Hepatocyte (in vitro differentiated cells): Measurements from ENCODE around the gene MAP1A. TPM values are rescaled to one million over a fixed set of nuclear protein-coding genes. Genes with fewer than 3 reads are reported as not detected.

Experiments used
- DNase-seq: peaks from one replicate; pipeline ENCODE4 v3.0.0-alpha.2; 2016; ENCODE audit warnings: low spot score
- H2AFZ ChIP-seq: fragments of 200-600 bp; sonication (generic); 2 replicates; pipeline ENCODE4 v1.6.0; 2016; ENCODE audit warnings: antibody characterized with exemption, mild to moderate bottlenecking
- H3K27ac ChIP-seq: fragments of 200-600 bp; sonication (generic); 2 replicates; pipeline ENCODE4 v1.5.1; 2016; ENCODE audit warnings: mild to moderate bottlenecking
- H3K27me3 ChIP-seq: fragments of 200-600 bp; sonication (generic); 2 replicates; pipeline ENCODE4 v1.6.1; 2016
- H3K36me3 ChIP-seq: fragments of 200-600 bp; sonication (generic); replicated peaks from 2 replicates; pipeline ENCODE4 v1.5.1; 2016; ENCODE audit warnings: low read depth; ENCODE audit not compliant: insufficient read depth
- H3K4me1 ChIP-seq: fragments of 200-600 bp; sonication (generic); 2 replicates; pipeline ENCODE4 v1.5.1; 2016; ENCODE audit warnings: mild to moderate bottlenecking, moderate library complexity; ENCODE audit not compliant: insufficient read depth
- H3K4me2 ChIP-seq: fragments of 200-600 bp; sonication (generic); 2 replicates; pipeline ENCODE4 v1.6.0; 2016
- H3K4me3 ChIP-seq: fragments of 200-600 bp; sonication (generic); 2 replicates; pipeline ENCODE4 v1.5.1; 2016; ENCODE audit warnings: mild to moderate bottlenecking
- H3K79me2 ChIP-seq: fragments of 200-600 bp; sonication (generic); 2 replicates; pipeline ENCODE4 v1.6.0; 2017; ENCODE audit warnings: mild to moderate bottlenecking
- H3K9me2 ChIP-seq: fragments of 200-600 bp; sonication (generic); replicated peaks from 2 replicates; pipeline ENCODE4 v1.6.0; 2017; ENCODE audit warnings: mild to moderate bottlenecking; ENCODE audit not compliant: insufficient read depth
- H3K9me3 ChIP-seq: fragments of 200-600 bp; sonication (generic); 2 replicates; pipeline ENCODE4 v1.5.1; 2016; ENCODE audit warnings: low read depth, mild to moderate bottlenecking
- H4K20me1 ChIP-seq: fragments of 200-600 bp; sonication (generic); 2 replicates; pipeline ENCODE4 v1.6.0; 2016; ENCODE audit warnings: mild to moderate bottlenecking; ENCODE audit not compliant: insufficient read depth, poor library complexity, severe bottlenecking
- CTCF ChIP-seq: fragments of 200-600 bp; sonication (generic); IDR thresholded peaks from 2 replicates; pipeline ENCODE4 v1.5.1; 2016; ENCODE audit warnings: antibody characterized with exemption, mild to moderate bottlenecking; ENCODE audit not compliant: poor library complexity
- EZH2 ChIP-seq: fragments of 200-600 bp; sonication (generic); IDR thresholded peaks from 2 replicates; pipeline ENCODE4 v1.6.1; 2016; ENCODE audit warnings: antibody characterized with exemption, mild to moderate bottlenecking, borderline replicate concordance
- EZH2phosphoT487 ChIP-seq: fragments of 200-600 bp; sonication (generic); IDR thresholded peaks from one replicate; pipeline ENCODE4 v1.6.1; 2018; ENCODE audit warnings: antibody characterized with exemption, mild to moderate bottlenecking, low read depth, moderate library complexity; ENCODE audit not compliant: unreplicated experiment, severe bottlenecking
- WGBS: methylation state at CpG from one replicate; pipeline ENCODE4 v1.1.6; 2016; ENCODE audit warnings: low lambda C conversion rate; ENCODE audit errors: missing lambda C conversion rate; 5-methylcytosine and 5-hydroxymethylcytosine counted together
- polyA plus RNA-seq: library from polyadenylated mRNA; unstranded; fragments of >200 nt; fragmentation: Nextera tagmentation; extraction: Ambion mirVana; gene quantifications from 2 replicates; pipeline ENCODE4 v1.2.1, GENCODE V29; 2016
- total RNA-seq: library from RNA; depleted of rRNA; stranded (reverse); fragments of >200 nt; gene quantifications from 2 replicates; pipeline ENCODE4 v1.2.3, GENCODE V29; 2014

The MAP1A gene
- total and polyA plus RNA-seq, 2 experiments from 2014 or later, result 7.2 to 9.5 TPM

DNA sequence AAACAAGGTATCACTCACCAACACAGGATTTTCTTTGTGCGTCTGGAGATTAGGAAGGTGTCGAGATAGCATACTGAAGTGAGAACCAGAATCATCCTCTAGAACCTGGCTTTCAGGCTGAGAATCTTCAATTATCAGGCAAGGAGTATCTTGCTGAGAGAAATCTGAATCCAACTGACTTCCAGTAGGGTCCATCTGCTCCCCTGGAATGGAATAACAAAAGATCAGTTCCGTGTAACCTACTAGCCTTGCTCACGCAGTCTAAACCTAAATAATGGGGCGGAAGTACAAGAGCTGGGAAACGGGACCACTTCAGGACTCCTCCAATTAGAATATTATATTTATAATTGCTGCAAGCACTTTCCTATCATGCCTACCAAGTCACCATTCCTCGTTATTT, 25.1 kb upstream of the MAP1A start:
- 9% methylated on average over 7 of the region's 7 CpGs for WGBS
- Histone ChIP-seq H4K20me1 (no peaks in the 10 kb centered on the region), H3K4me2 (peak overlapping the region; percentile 76), H3K36me3 (no peaks in the 10 kb centered on the region), H3K27me3 (no peaks in the 10 kb centered on the region), H3K4me3 (peak overlapping the region; percentile 69), H3K9me3 (no peaks in the 10 kb centered on the region), H2AFZ (peak overlapping the region; percentile 67), H3K79me2 (peaks cover 26% of the 10 kb centered on the region), H3K4me1 (peaks cover 11% of the 10 kb centered on the region), H3K9me2 (no peaks in the 10 kb centered on the region), H3K27ac (peak overlapping the region; percentile 92)
- no peak for DNase-seq
- no peak for TF ChIP-seq EZH2phosphoT487
- no peak for TF ChIP-seq EZH2
- no peak for TF ChIP-seq CTCF

GRCh38 chr15:43492673-43493601, 24.5 kb upstream of the MAP1A start, which contains the start of gene TP53BP1:
TP53BP1 (minus strand) TSS chr15:43493156; CDS start chr15:43493043, 113 bp downstream.
- no peaks in the 10 kb centered on the region for H3K9me2 ChIP-seq
- peaks cover 26% of the 10 kb centered on the region for H3K79me2 ChIP-seq
- H3K4me2 ChIP-seq, result peak within 1 kb of the TSS; percentile 76
- peak within 1 kb of the TSS; percentile 69 for H3K4me3 ChIP-seq
- H4K20me1 ChIP-seq, result no peaks in the 10 kb centered on the region
- TF ChIP-seq EZH2phosphoT487, result no peak
- no peak for TF ChIP-seq CTCF
- TF ChIP-seq EZH2, result no peak
- H3K27me3 ChIP-seq, result no peaks in the 10 kb centered on the region
- no peaks in the 10 kb centered on the region for H3K36me3 ChIP-seq
- peak within 1 kb of the TSS; percentile 92 for H3K27ac ChIP-seq
- peak within 1 kb of the TSS; percentile 83 for H2AFZ ChIP-seq
- WGBS, result 2% methylated on average over 45 of the region's 54 CpGs
- peaks cover 11% of the 10 kb centered on the region for H3K4me1 ChIP-seq
- DNase-seq, result peak; percentile 97
- H3K9me3 ChIP-seq, result no peaks in the 10 kb centered on the region

DNA sequence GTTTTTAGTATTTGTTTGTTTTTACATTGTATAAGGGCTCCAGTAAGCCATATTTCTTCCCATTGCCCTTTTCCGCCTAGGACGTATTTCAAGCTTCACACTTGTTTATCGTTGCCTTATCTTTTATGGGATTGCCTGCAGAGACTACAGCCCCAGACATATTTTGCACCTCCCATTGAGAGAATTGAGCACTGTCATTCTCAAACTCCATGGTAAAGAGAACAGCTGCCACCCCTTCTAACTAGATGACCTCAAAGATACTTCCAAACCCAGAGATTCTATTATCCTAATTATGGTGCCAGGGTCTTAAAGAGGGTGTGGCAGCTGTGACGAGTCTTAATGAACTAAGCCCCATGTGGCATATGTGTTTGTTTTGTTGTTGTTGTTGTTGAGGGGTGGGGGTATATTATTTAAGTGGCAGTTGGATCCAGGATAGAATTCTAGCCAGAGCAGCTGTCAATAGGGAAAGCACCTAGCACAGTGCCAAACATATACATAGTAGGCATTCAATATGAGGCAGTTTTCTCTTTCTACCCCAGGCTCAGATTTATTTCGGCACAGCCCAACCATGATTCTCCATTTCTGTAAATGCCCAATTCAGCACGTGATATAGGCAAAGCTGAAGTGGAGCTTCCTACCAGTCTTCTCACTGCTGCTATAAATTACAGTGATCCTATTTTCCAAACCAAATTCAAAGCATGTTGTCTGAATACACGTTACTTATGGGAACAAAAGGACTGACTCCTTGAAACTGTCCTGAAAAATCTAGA, 23.5 kb upstream of the MAP1A start:
- Histone ChIP-seq H3K4me2 (peak overlapping the region; percentile 76), H3K36me3 (no peaks in the 10 kb centered on the region), H3K27me3 (no peaks in the 10 kb centered on the region), H3K9me3 (no peaks in the 10 kb centered on the region), H3K4me3 (peak overlapping the region; percentile 25), H3K9me2 (no peaks in the 10 kb centered on the region), H3K27ac (peak overlapping the region; percentile 81), H2AFZ (peak overlapping the region; percentile 83), H4K20me1 (no peaks in the 10 kb centered on the region), H3K79me2 (peaks cover 22% of the 10 kb centered on the region), H3K4me1 (peaks cover 11% of the 10 kb centered on the region)
- TF ChIP-seq EZH2 (no peak), EZH2phosphoT487 (no peak), CTCF (no peak)
- DNase-seq, result no peak
- 55% methylated on average over 7 of the region's 7 CpGs for WGBS
